H9 (cell line): ENCODE data around the gene HRH1. TPM values are rescaled to one million over a fixed set of nuclear protein-coding genes. Genes with fewer than 3 reads are reported as not detected.
"Not testable (repeated sequence)": the region's sequence is repeated elsewhere in the genome, so short reads cannot be mapped to it uniquely, and the experiment has no call there.

Source experiments
- DNase-seq: peaks from one replicate; pipeline ENCODE4 v3.0.0-alpha.2; 2017
- H2AFZ ChIP-seq: one replicate; pipeline ENCODE4 v1.6.1; 2013; ENCODE audit warnings: mild to moderate bottlenecking, low read length, control low read depth, moderate library complexity
- H2AK5ac ChIP-seq: 2 replicates; pipeline ENCODE4 v1.6.1; 2013; ENCODE audit warnings: low read length, control low read depth, mixed read lengths; ENCODE audit not compliant: insufficient read length
- H2BK120ac ChIP-seq: one replicate; pipeline ENCODE4 v1.6.1; 2013; ENCODE audit warnings: low read depth, mild to moderate bottlenecking, low read length, control low read depth, inconsistent platforms; ENCODE audit not compliant: poor library complexity, severe bottlenecking
- H2BK12ac ChIP-seq: 2 replicates; pipeline ENCODE4 v1.6.1; 2013; ENCODE audit warnings: low read length, control low read depth, mixed read lengths, low read depth; ENCODE audit not compliant: insufficient read length
- H2BK15ac ChIP-seq: 2 replicates; pipeline ENCODE4 v1.6.1; 2013; ENCODE audit warnings: low read depth, low read length, control low read depth
- H2BK20ac ChIP-seq: one replicate; pipeline ENCODE4 v1.6.1; 2013; ENCODE audit warnings: low read depth, mild to moderate bottlenecking, low read length, control low read depth, inconsistent platforms; ENCODE audit not compliant: poor library complexity, severe bottlenecking
- H2BK5ac ChIP-seq: 2 replicates; pipeline ENCODE4 v1.6.1; 2013; ENCODE audit warnings: low read length, control low read depth, mixed read lengths; ENCODE audit not compliant: insufficient read length
- H3K14ac ChIP-seq: 2 replicates; pipeline ENCODE4 v1.6.1; 2013; ENCODE audit warnings: low read length, control low read depth; ENCODE audit not compliant: insufficient read depth
- H3K18ac ChIP-seq: 2 replicates; pipeline ENCODE4 v1.6.1; 2013; ENCODE audit warnings: low read depth, mild to moderate bottlenecking, mixed read lengths, low read length, control low read depth; ENCODE audit not compliant: insufficient read length
- H3K23ac ChIP-seq: 2 replicates; pipeline ENCODE4 v1.6.1; 2013; ENCODE audit warnings: low read length, control low read depth, mixed read lengths, low read depth; ENCODE audit not compliant: insufficient read length
- H3K23me2 ChIP-seq: 2 replicates; pipeline ENCODE4 v1.6.1; 2013; ENCODE audit warnings: low read depth, mild to moderate bottlenecking, mixed read lengths, low read length, control low read depth; ENCODE audit not compliant: insufficient read length, poor library complexity, severe bottlenecking
- H3K27ac ChIP-seq: 2 replicates; pipeline ENCODE4 v1.5.1; 2013; ENCODE audit warnings: low read length, control low read depth, mixed read lengths, low read depth; ENCODE audit not compliant: insufficient read length
- H3K27me3 ChIP-seq: 2 replicates; pipeline ENCODE4 v1.6.1; 2013; ENCODE audit warnings: low read length, control low read depth, inconsistent platforms; ENCODE audit not compliant: insufficient read depth
- H3K4ac ChIP-seq: 2 replicates; pipeline ENCODE4 v1.6.1; 2013; ENCODE audit warnings: low read depth, mild to moderate bottlenecking, control low read depth, inconsistent platforms, low read length, moderate library complexity
- H3K4me1 ChIP-seq: 2 replicates; pipeline ENCODE4 v1.6.1; 2013; ENCODE audit warnings: low read length, control low read depth, inconsistent platforms; ENCODE audit not compliant: insufficient read depth
- H3K4me2 ChIP-seq: 2 replicates; pipeline ENCODE4 v1.6.1; 2013; ENCODE audit warnings: low read length, control low read depth, mixed read lengths; ENCODE audit not compliant: insufficient read length, insufficient read depth
- H3K56ac ChIP-seq: 2 replicates; pipeline ENCODE4 v1.6.1; 2013; ENCODE audit warnings: low read depth, mild to moderate bottlenecking, mixed read lengths, low read length, control low read depth; ENCODE audit not compliant: insufficient read length
- H3K79me1 ChIP-seq: 2 replicates; pipeline ENCODE4 v1.6.1; 2013; ENCODE audit warnings: low read depth, mild to moderate bottlenecking, moderate library complexity, low read length, control low read depth, inconsistent platforms; ENCODE audit not compliant: insufficient read depth, poor library complexity, severe bottlenecking
- H3K79me2 ChIP-seq: 2 replicates; pipeline ENCODE4 v1.6.1; 2013; ENCODE audit warnings: low read length, control low read depth, inconsistent platforms; ENCODE audit not compliant: insufficient read depth
- H3K9ac ChIP-seq: 2 replicates; pipeline ENCODE4 v1.6.1; 2013; ENCODE audit warnings: low read length, control low read depth, mixed read lengths; ENCODE audit not compliant: insufficient read length; ENCODE audit errors: extremely low read depth
- H3K9me3 ChIP-seq: one replicate; pipeline ENCODE4 v1.6.1; 2013; ENCODE audit warnings: low read depth, low read length, inconsistent platforms; ENCODE audit not compliant: control insufficient read depth
- H3T11ph ChIP-seq: one replicate; pipeline ENCODE4 v1.6.1; 2013; ENCODE audit warnings: mild to moderate bottlenecking, low read length, control low read depth, inconsistent platforms
- H4K20me1 ChIP-seq: one replicate; pipeline ENCODE4 v1.6.1; 2013; ENCODE audit not compliant: control insufficient read depth, insufficient read length, insufficient read depth
- H4K5ac ChIP-seq: 2 replicates; pipeline ENCODE4 v1.6.1; 2013; ENCODE audit warnings: low read depth, mild to moderate bottlenecking, mixed read lengths, low read length, control low read depth; ENCODE audit not compliant: insufficient read length
- H4K8ac ChIP-seq: replicated peaks from 2 replicates; pipeline ENCODE4 v1.6.1; 2013; ENCODE audit warnings: low read length, control low read depth, mixed read lengths, low read depth; ENCODE audit not compliant: insufficient read length
- H4K91ac ChIP-seq: 2 replicates; pipeline ENCODE4 v1.6.1; 2013; ENCODE audit warnings: low read depth, mild to moderate bottlenecking, moderate library complexity, mixed read lengths, low read length, control low read depth; ENCODE audit not compliant: insufficient read length
- H3K27ac Mint-ChIP-seq, 3 experiments: 2 replicates in 2 of 3; 3 replicates in 1 of 3; pipeline ENCODE4 v1.8.0; 2020 to 2021; ENCODE audit warnings: mixed read lengths in 3 of 3, mild to moderate bottlenecking in 1 of 3, moderate library complexity in 1 of 3
- H3K27me3 Mint-ChIP-seq: 2 replicates; pipeline ENCODE4 v1.8.0; 2021; ENCODE audit warnings: low read depth, mild to moderate bottlenecking, moderate library complexity, mixed read lengths
- H3K36me3 Mint-ChIP-seq, 3 experiments: 2 replicates in 2 of 3; 3 replicates in 1 of 3; pipeline ENCODE4 v1.8.0; 2020 to 2021; ENCODE audit warnings: low read depth in 3 of 3, mixed read lengths in 3 of 3; ENCODE audit not compliant: insufficient read depth in 1 of 3
- H3K4me1 Mint-ChIP-seq, 2 experiments: 2 replicates each; pipeline ENCODE4 v1.8.0; 2020; ENCODE audit warnings: mixed read lengths in 2 of 2
- H3K4me3 Mint-ChIP-seq, 2 experiments: 2 replicates in 1 of 2; 3 replicates in 1 of 2; pipeline ENCODE4 v1.8.0; 2020 to 2021; ENCODE audit warnings: mild to moderate bottlenecking in 2 of 2, mixed read lengths in 2 of 2, moderate library complexity in 1 of 2
- H3K9me3 Mint-ChIP-seq, 2 experiments: 2 replicates in 1 of 2; 3 replicates in 1 of 2; pipeline ENCODE4 v1.8.0; 2020; ENCODE audit warnings: mild to moderate bottlenecking in 2 of 2, mixed read lengths in 2 of 2, moderate library complexity in 1 of 2
- CTCF ChIP-seq: fragments of 200-600 bp; sonication (generic); conservative IDR thresholded peaks from 3 replicates; pipeline ENCODE4 v1.8.0; 2021; ENCODE audit warnings: antibody characterized with exemption, mild to moderate bottlenecking
- WGBS: extraction: QIAGEN DNeasy Blood & Tissue Kit; methylation state at CpG from one replicate; pipeline ENCODE4 v1.1.7; 2013; ENCODE audit warnings: missing lambda C conversion rate, low lambda C conversion rate, mixed read lengths; ENCODE audit not compliant: insufficient read length; ENCODE audit errors: extremely low coverage; 5-methylcytosine and 5-hydroxymethylcytosine counted together
- total RNA-seq: library from RNA; stranded (reverse); gene quantifications from 2 replicates; pipeline ENCODE4 v1.2.1, GENCODE V29; 2021

The HRH1 gene
- total RNA-seq, 1 experiment from 2014 or later: 0.74 TPM

- no peaks in the 10 kb centered on the region for H3K27me3 ChIP-seq
- H2BK120ac ChIP-seq: no peak overlapping the region
- no peak overlapping the region for H3K56ac ChIP-seq
- no peak overlapping the region for H2BK20ac ChIP-seq
- no peaks in the 10 kb centered on the region for H4K20me1 ChIP-seq
- WGBS: no CpG with 5 or more reads among the region's 1 CpG
- Mint-ChIP-seq H3K9me3 (no peaks in the 10 kb centered on the region), H3K27me3 (no peaks in the 10 kb centered on the region), H3K36me3 (no peaks in the 10 kb centered on the region), H3K4me3 (no peak overlapping the region), H3K4me1 (peaks cover 0 to 2% of the 10 kb centered on the region in 2 experiments; a peak in 1 of 4 replicates), H3K27ac (no peak overlapping the region)
- no peak overlapping the region for H3K27ac ChIP-seq
- H3T11ph ChIP-seq: no peak overlapping the region
- DNase-seq: no peak
- no peak overlapping the region for H2AK5ac ChIP-seq
- no peak overlapping the region for H2BK15ac ChIP-seq
- no peaks in the 10 kb centered on the region for H3K4me1 ChIP-seq
- H4K91ac ChIP-seq: no peak overlapping the region
- no peak overlapping the region for H2BK12ac ChIP-seq
- TF ChIP-seq CTCF: no peak
- no peak overlapping the region for H3K23ac ChIP-seq
- H3K79me1 ChIP-seq: no peaks in the 10 kb centered on the region
- H3K9ac ChIP-seq: no peak overlapping the region
- H3K79me2 ChIP-seq: no peaks in the 10 kb centered on the region
- no peak overlapping the region for H4K8ac ChIP-seq
- H3K4me2 ChIP-seq: no peak overlapping the region
- no peak overlapping the region for H2BK5ac ChIP-seq
- H3K18ac ChIP-seq: no peak overlapping the region
- H3K4ac ChIP-seq: no peak overlapping the region
- no peak overlapping the region for H3K14ac ChIP-seq
- H2AFZ ChIP-seq: no peak overlapping the region
- H3K9me3 ChIP-seq: no peaks in the 10 kb centered on the region
- H3K23me2 ChIP-seq: no peaks in the 10 kb centered on the region
- H4K5ac ChIP-seq: no peak overlapping the region
Observed at GRCh38 chr3:11214451-11214978, 60.2 kb downstream of the HRH1 start.

DNA sequence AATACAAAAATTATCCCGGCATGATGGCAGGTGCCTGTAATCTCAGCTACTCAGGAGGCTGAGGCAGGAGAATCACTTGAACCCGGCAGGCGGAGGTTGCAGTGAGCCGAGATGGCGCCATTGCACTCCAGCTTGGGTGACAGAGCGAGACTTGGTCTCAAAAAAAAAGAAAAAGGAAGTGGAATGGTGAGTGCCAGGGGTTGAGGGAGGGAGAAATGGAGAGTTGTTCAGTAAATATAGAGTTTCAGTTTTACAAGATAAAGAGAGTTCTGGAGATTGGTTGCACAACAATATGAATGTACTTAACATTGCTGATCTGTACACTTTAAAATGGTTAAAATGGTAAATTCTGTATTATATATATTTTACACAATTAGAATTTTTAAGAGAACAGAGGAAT lies 63.1 kb downstream of the HRH1 start:
- H3K4ac ChIP-seq, H3K23me2 ChIP-seq, H3K9me3 Mint-ChIP-seq, H3K79me1 ChIP-seq, H3K27me3 Mint-ChIP-seq, H2BK5ac ChIP-seq, H3K27ac ChIP-seq, H3K14ac ChIP-seq, H4K20me1 ChIP-seq, H3T11ph ChIP-seq, H3K56ac ChIP-seq, H2BK120ac ChIP-seq, H3K36me3 Mint-ChIP-seq, H2BK15ac ChIP-seq, H2AK5ac ChIP-seq, H3K18ac ChIP-seq, H3K79me2 ChIP-seq, H2AFZ ChIP-seq, H4K5ac ChIP-seq, H4K91ac ChIP-seq, H2BK20ac ChIP-seq, H3K9me3 ChIP-seq, H3K4me1 Mint-ChIP-seq, H3K27me3 ChIP-seq, H2BK12ac ChIP-seq, H3K23ac ChIP-seq, H3K4me3 Mint-ChIP-seq, H3K9ac ChIP-seq, H4K8ac ChIP-seq, H3K4me2 ChIP-seq, DNase-seq, H3K27ac Mint-ChIP-seq, H3K4me1 ChIP-seq: not testable (repeated sequence)
- WGBS: no CpG with 5 or more reads among the region's 6 CpGs
